GM19468 (cell line): ENCODE measurements around the gene EFCAB9.
"Not testable (repeated sequence)": the region's sequence is repeated elsewhere in the genome, so short reads cannot be mapped to it uniquely, and the experiment has no call there.

Experiments
- ATAC-seq: cut with Tn5 transposase; IDR thresholded peaks from one replicate; pipeline ENCODE4 v1.9.1; 2021; ENCODE audit warnings: mild to moderate bottlenecking, moderate library complexity, moderate number of reproducible peaks; ENCODE audit not compliant: unreplicated experiment; ENCODE audit errors: extremely low read depth

The EFCAB9 gene

GRCh38 chr5:172187118-172188032 is 6.6 kb upstream of the EFCAB9 start:
- ATAC-seq: no peak

- peak; percentile 64 for ATAC-seq
Measured at GRCh38 chr5:172188033-172188892, 5.7 kb upstream of the EFCAB9 start, which contains the start of gene STK10. Gene STK10 (minus strand): TSS chr5:172188224. CDS start chr5:172188042, 182 bp downstream.

GRCh38 chr5:172188893-172189692 is 4.9 kb upstream of the EFCAB9 start:
- ATAC-seq: no peak

- ATAC-seq: no peak
Measured at GRCh38 chr5:172189693-172190296, 4.2 kb upstream of the EFCAB9 start.

- ATAC-seq: no peak
Measured at GRCh38 chr5:172194985-172195774, 1.2 kb downstream of the EFCAB9 start.

GRCh38 chr5:172197775-172198174 is 3.8 kb downstream of the EFCAB9 start:
- not testable (repeated sequence) for ATAC-seq

GRCh38 chr5:172199446-172199845 is 5.5 kb downstream of the EFCAB9 start:
- ATAC-seq: no peak

GRCh38 chr5:172200476-172200875 is 6.5 kb downstream of the EFCAB9 start:
- no peak for ATAC-seq

- not testable (repeated sequence) for ATAC-seq
Measured at GRCh38 chr5:172205984-172206383, 12.0 kb downstream of the EFCAB9 start.

GRCh38 chr5:172207511-172207910 is 13.5 kb downstream of the EFCAB9 start:
- ATAC-seq: no peak

- ATAC-seq: no peak
Measured at GRCh38 chr5:172209714-172210113, 15.7 kb downstream of the EFCAB9 start.

- ATAC-seq: no peak
Measured at GRCh38 chr5:172211676-172212075, 17.7 kb downstream of the EFCAB9 start.

GRCh38 chr5:172213126-172213525 is 19.2 kb downstream of the EFCAB9 start:
- ATAC-seq: no peak

- ATAC-seq: no peak
Measured at GRCh38 chr5:172216345-172216744, 22.4 kb downstream of the EFCAB9 start.

- no peak for ATAC-seq
Measured at GRCh38 chr5:172219296-172219695, 25.3 kb downstream of the EFCAB9 start.

- ATAC-seq: peak; percentile 55
Measured at GRCh38 chr5:172223901-172224873, 30.2 kb downstream of the EFCAB9 start.

- no peak for ATAC-seq
Measured at GRCh38 chr5:172224996-172225395, 31.0 kb downstream of the EFCAB9 start.

GRCh38 chr5:172229904-172230303 is 35.9 kb downstream of the EFCAB9 start:
- ATAC-seq: no peak
